ENCODE results near the gene SPIC.

Gene SPIC

DNA sequence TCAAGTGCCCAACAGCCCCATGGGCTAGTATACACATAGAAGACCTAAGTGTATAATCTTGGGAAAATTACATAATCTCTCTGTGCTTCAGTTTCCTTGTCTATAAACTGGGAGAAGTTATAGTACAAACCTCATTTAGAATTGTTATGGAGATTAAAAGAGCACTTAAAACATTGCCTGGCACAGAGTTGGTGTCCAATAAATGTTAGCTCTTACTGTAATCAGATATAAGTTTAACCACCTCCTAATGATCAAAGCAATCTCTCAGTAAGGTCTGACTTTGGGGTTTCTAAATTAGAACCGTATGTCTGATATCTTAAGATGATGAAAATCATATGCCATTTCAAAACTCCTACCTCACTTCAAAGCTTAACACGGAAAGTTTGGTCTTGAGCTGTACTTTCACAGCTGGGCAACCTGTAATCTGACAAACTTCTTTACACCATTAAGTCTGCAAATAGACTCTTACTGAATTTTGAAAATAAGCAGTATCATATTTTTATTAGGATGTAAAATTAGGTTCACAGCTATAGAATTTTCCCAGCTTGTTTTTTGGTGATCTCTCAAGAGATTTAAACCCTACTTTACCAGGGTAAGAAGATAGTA lies 61.0 kb downstream of the SPIC start:
- DNase-seq (ENCODE audit: low spot score), result no peak

Data from globus pallidus (tissue), 1 donor.